Small intestine (tissue), 7 donors: ENCODE results near the gene TMEM98. TPM values are rescaled to one million over a fixed set of nuclear protein-coding genes. Genes with fewer than 3 reads are reported as not detected.
A peak's percentile ranks its signal among the peaks of the same experiment; 100 is the strongest.
"Not testable (repeated sequence)": the region's sequence is repeated elsewhere in the genome, so short reads cannot be mapped to it uniquely, and the experiment has no call there.

ENCODE experiments used
- DNase-seq, 2 donors: peaks; one replicate each; pipeline versions ENCODE4 v3.0.0 to v3.0.0-alpha.2; 2013
- FAIRE-seq: peaks from 2 replicates; lab custom pipeline; 2012; peaks lifted over from hg19 to GRCh38; lab: Jason Lieb, UNC
- H3K27ac ChIP-seq, 3 donors: one replicate each; pipeline ENCODE4 v1.5.1; 2013; ENCODE audit warnings: low read length in 2 of 3, mild to moderate bottlenecking in 2 of 3, control low read depth in 1 of 3, inconsistent platforms in 1 of 3, low read depth in 1 of 3, moderate library complexity in 1 of 3
- H3K27me3 ChIP-seq, 3 donors: one replicate each; pipeline ENCODE4 v1.6.1; 2013; ENCODE audit warnings: low read length in 3 of 3, inconsistent platforms in 1 of 3; ENCODE audit not compliant: control insufficient read depth in 3 of 3, insufficient read depth in 3 of 3
- H3K36me3 ChIP-seq, 3 donors: one replicate each; pipeline ENCODE4 v1.6.1; 2013; ENCODE audit warnings: low read length in 3 of 3, inconsistent platforms in 1 of 3, low read depth in 1 of 3, mild to moderate bottlenecking in 1 of 3, moderate library complexity in 1 of 3; ENCODE audit not compliant: control insufficient read depth in 3 of 3, insufficient read depth in 2 of 3
- H3K4me1 ChIP-seq, 3 donors: one replicate each; pipeline ENCODE4 v1.6.1; 2013; ENCODE audit warnings: low read length in 2 of 3, inconsistent platforms in 1 of 3, low read depth in 1 of 3, mild to moderate bottlenecking in 1 of 3, moderate library complexity in 1 of 3; ENCODE audit not compliant: control insufficient read depth in 3 of 3, insufficient read depth in 2 of 3
- H3K4me3 ChIP-seq, 3 donors: one replicate each; pipeline ENCODE4 v1.5.1; 2013; ENCODE audit warnings: low read length in 3 of 3, control low read depth in 1 of 3, inconsistent platforms in 1 of 3, low read depth in 1 of 3, mild to moderate bottlenecking in 1 of 3, moderate library complexity in 1 of 3
- H3K9me3 ChIP-seq, 2 donors: one replicate each; pipeline ENCODE4 v1.6.1; 2013; ENCODE audit warnings: low read depth in 1 of 2, low read length in 1 of 2; ENCODE audit not compliant: control insufficient read depth in 2 of 2, insufficient read depth in 1 of 2
- WGBS, 3 donors: extraction: QIAGEN DNeasy Blood & Tissue Kit; methylation state at CpG; one replicate each; pipeline ENCODE4 v1.1.7; 2013; 5-methylcytosine and 5-hydroxymethylcytosine counted together
- polyA plus RNA-seq, 4 donors: library from polyadenylated mRNA; stranded (reverse) in 3 of 4; unstranded in 1 of 4; fragments of 200-250 nt in 3 of 4; fragments of 120-200 nt in 1 of 4; gene quantifications; one replicate each; pipeline versions ENCODE4 v1.2.1 to v1.2.3, GENCODE V29; 2013
- donor health status: healthy with polysubstance abuse.
- donor health status: control.
- donor health status: control.
- donor health status: Bipolar disorder and iron deficiency.
- donor health status: healthy.

Gene TMEM98
- polyA plus RNA-seq, 4 donors: 52.8 to 203 (median 78.5) TPM

- Histone ChIP-seq H3K9me3 (peaks cover 0 to 2% of the 10 kb centered on the region in 2 donors), H3K4me3 (no peak overlapping the region), H3K27ac (no peak overlapping the region), H3K27me3 (peaks cover 0 to 2% (median 0%) of the 10 kb centered on the region in 3 donors), H3K36me3 (no peaks in the 10 kb centered on the region), H3K4me1 (peaks cover 0 to 44% (median 1%) of the 10 kb centered on the region in 3 donors)
- WGBS, 3 donors: 83 to 97% (median 86%) methylated on average over 2 of the region's 2 CpGs
- DNase-seq (no peak), FAIRE-seq (no peak)
These were observed 32.9 kb downstream of the TMEM98 start for GRCh38 chr17:32960815-32961214.

GRCh38 chr17:32962320-32962711, 34.4 kb downstream of the TMEM98 start:
- peaks cover 0 to 2% (median 0%) of the 10 kb centered on the region in 3 donors for H3K27me3 ChIP-seq
- peaks cover 0 to 2% of the 10 kb centered on the region in 2 donors for H3K9me3 ChIP-seq
- DNase-seq (peak; percentile 52 to 57), FAIRE-seq (no peak)
- no peaks in the 10 kb centered on the region for H3K36me3 ChIP-seq
- H3K4me3 ChIP-seq: no peak overlapping the region
- WGBS, 3 donors: 8 to 24% (median 11%) methylated on average over 3 of the region's 3 CpGs
- H3K27ac ChIP-seq: peak overlapping the region; percentile 27 to 80 (median 46)
- peaks cover 0 to 34% (median 1%) of the 10 kb centered on the region in 3 donors for H3K4me1 ChIP-seq

GRCh38 chr17:32964541-32964940, 36.6 kb downstream of the TMEM98 start:
- peaks cover 0 to 2% of the 10 kb centered on the region in 2 donors for H3K9me3 ChIP-seq
- H3K27me3 ChIP-seq: peaks cover 0 to 2% (median 0%) of the 10 kb centered on the region in 3 donors
- WGBS, 3 donors: 80 to 83% (median 82%) methylated on average over 11 of the region's 11 CpGs
- FAIRE-seq (no peak), DNase-seq (no peak)
- no peaks in the 10 kb centered on the region for H3K36me3 ChIP-seq
- H3K4me1 ChIP-seq: peaks cover 0 to 34% (median 1%) of the 10 kb centered on the region in 3 donors
- H3K4me3 ChIP-seq: no peak overlapping the region
- H3K27ac ChIP-seq: peak overlapping the region in 1 of 3 donors; percentile 47

- H3K36me3 ChIP-seq, FAIRE-seq, H3K9me3 ChIP-seq, H3K27ac ChIP-seq, H3K4me1 ChIP-seq, DNase-seq, H3K4me3 ChIP-seq, H3K27me3 ChIP-seq: not testable (repeated sequence)
- 81 to 89% (median 87%) methylated on average over 4 of the region's 4 CpGs for WGBS, 3 donors
These were observed 41.3 kb downstream of the TMEM98 start for GRCh38 chr17:32969231-32969630.

GRCh38 chr17:32970281-32970680, 42.3 kb downstream of the TMEM98 start:
- Histone ChIP-seq H3K9me3 (peaks cover 0 to 6% of the 10 kb centered on the region in 2 donors), H3K27ac (no peak overlapping the region), H3K36me3 (no peaks in the 10 kb centered on the region), H3K4me1 (no peaks in the 10 kb centered on the region), H3K4me3 (no peak overlapping the region), H3K27me3 (no peaks in the 10 kb centered on the region)
- DNase-seq (no peak), FAIRE-seq (no peak)
- 30 to 64% (median 40%) methylated on average over 3 of the region's 3 CpGs for WGBS, 3 donors

- FAIRE-seq (no peak), DNase-seq (peak in 1 of 2 donors; percentile 48)
- Histone ChIP-seq H3K36me3 (no peaks in the 10 kb centered on the region), H3K4me1 (no peaks in the 10 kb centered on the region), H3K4me3 (no peak overlapping the region), H3K9me3 (peaks cover 0 to 6% of the 10 kb centered on the region in 2 donors), H3K27me3 (no peaks in the 10 kb centered on the region), H3K27ac (no peak overlapping the region)
- WGBS, 3 donors: 4 to 39% (median 12%) methylated on average over 1 of the region's 1 CpG
These were observed 43.2 kb downstream of the TMEM98 start for GRCh38 chr17:32971171-32971570.

GRCh38 chr17:32976131-32976530, 48.2 kb downstream of the TMEM98 start:
- FAIRE-seq: no peak
- peaks cover 0 to 2% (median 0%) of the 10 kb centered on the region in 3 donors for H3K4me1 ChIP-seq
- peak in 1 of 2 donors; percentile 56 for DNase-seq
- H3K36me3 ChIP-seq: no peaks in the 10 kb centered on the region
- H3K4me3 ChIP-seq: no peak overlapping the region
- peaks cover 0 to under 1% (median 0%) of the 10 kb centered on the region in 3 donors for H3K27me3 ChIP-seq
- 66 to 70% (median 70%) methylated on average over 4 of the region's 4 CpGs for WGBS, 3 donors
- peaks cover 0 to 4% of the 10 kb centered on the region in 2 donors for H3K9me3 ChIP-seq
- no peak overlapping the region for H3K27ac ChIP-seq

GRCh38 chr17:32976605-32977004, 48.7 kb downstream of the TMEM98 start:
- Histone ChIP-seq H3K4me3 (no peak overlapping the region), H3K27me3 (peaks cover 0 to 2% (median 0%) of the 10 kb centered on the region in 3 donors), H3K9me3 (peaks cover 0 to 9% of the 10 kb centered on the region in 2 donors), H3K36me3 (no peaks in the 10 kb centered on the region), H3K4me1 (peaks cover 0 to 2% (median 0%) of the 10 kb centered on the region in 3 donors), H3K27ac (no peak overlapping the region)
- FAIRE-seq (no peak), DNase-seq (peak in 1 of 2 donors; percentile 23)
- 85 to 89% (median 89%) methylated on average over 1 of the region's 1 CpG for WGBS, 3 donors

GRCh38 chr17:32980230-32980629, 52.3 kb downstream of the TMEM98 start:
- WGBS, 3 donors: 76 to 78% (median 77%) methylated on average over 2 of the region's 2 CpGs

More at GRCh38 chr17:32980230-32980629, 52.3 kb downstream of the TMEM98 start:
- FAIRE-seq: no peak
- Histone ChIP-seq H3K27ac (no peak overlapping the region), H3K4me3 (no peak overlapping the region), H3K27me3 (peaks cover 0 to 2% (median 0%) of the 10 kb centered on the region in 3 donors), H3K4me1 (peaks cover 0 to 2% (median 0%) of the 10 kb centered on the region in 3 donors), H3K36me3 (no peaks in the 10 kb centered on the region), H3K9me3 (peaks cover 0 to 22% of the 10 kb centered on the region in 2 donors)
- no peak for DNase-seq
